ENCODE results near the gene CFAP61.
"Not testable (repeated sequence)": the region's sequence is repeated elsewhere in the genome, so short reads cannot be mapped to it uniquely, and the experiment has no call there.

DNA sequence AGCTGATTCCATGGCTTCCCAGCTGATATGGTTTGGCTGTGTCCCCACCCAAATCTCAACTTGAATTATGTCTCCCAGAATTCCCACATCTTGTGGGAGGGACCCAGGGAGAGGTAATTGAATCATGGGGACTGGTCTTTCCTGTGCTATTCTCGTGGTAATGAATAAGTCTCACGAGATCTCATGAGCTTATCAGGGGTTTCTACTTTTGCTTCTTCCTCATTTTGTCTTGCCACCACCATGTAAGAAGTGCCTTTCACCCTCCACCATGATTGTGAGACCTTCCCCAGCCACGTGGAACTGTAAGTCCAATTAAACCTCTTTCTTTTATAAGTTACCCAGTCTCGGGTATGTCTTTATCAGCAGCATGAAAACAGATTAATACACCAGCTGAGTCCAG is 165.8 kb downstream of the CFAP61 start:
- TF ChIP-seq, protein P1, sequence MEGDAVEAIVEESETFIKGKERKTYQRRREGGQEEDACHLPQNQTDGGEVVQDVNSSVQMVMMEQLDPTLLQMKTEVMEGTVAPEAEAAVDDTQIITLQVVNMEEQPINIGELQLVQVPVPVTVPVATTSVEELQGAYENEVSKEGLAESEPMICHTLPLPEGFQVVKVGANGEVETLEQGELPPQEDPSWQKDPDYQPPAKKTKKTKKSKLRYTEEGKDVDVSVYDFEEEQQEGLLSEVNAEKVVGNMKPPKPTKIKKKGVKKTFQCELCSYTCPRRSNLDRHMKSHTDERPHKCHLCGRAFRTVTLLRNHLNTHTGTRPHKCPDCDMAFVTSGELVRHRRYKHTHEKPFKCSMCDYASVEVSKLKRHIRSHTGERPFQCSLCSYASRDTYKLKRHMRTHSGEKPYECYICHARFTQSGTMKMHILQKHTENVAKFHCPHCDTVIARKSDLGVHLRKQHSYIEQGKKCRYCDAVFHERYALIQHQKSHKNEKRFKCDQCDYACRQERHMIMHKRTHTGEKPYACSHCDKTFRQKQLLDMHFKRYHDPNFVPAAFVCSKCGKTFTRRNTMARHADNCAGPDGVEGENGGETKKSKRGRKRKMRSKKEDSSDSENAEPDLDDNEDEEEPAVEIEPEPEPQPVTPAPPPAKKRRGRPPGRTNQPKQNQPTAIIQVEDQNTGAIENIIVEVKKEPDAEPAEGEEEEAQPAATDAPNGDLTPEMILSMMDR (IDR thresholded peaks at IDR 0.05) = not testable (repeated sequence)
- not testable (repeated sequence) for TF ChIP-seq NRF1 (IDR thresholded peaks at IDR 0.05; ENCODE audit: low read depth, low read length); RFX5 (IDR thresholded peaks at IDR 0.05; ENCODE audit: low read length); RAD21 (IDR thresholded peaks at IDR 0.05; ENCODE audit: low read length)
- TF ChIP-seq, protein P2, sequence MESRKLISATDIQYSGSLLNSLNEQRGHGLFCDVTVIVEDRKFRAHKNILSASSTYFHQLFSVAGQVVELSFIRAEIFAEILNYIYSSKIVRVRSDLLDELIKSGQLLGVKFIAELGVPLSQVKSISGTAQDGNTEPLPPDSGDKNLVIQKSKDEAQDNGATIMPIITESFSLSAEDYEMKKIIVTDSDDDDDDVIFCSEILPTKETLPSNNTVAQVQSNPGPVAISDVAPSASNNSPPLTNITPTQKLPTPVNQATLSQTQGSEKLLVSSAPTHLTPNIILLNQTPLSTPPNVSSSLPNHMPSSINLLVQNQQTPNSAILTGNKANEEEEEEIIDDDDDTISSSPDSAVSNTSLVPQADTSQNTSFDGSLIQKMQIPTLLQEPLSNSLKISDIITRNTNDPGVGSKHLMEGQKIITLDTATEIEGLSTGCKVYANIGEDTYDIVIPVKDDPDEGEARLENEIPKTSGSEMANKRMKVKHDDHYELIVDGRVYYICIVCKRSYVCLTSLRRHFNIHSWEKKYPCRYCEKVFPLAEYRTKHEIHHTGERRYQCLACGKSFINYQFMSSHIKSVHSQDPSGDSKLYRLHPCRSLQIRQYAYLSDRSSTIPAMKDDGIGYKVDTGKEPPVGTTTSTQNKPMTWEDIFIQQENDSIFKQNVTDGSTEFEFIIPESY (IDR thresholded peaks at IDR 0.05; ENCODE audit: borderline replicate concordance, low read depth) = not testable (repeated sequence)
